Right ventricle myocardium inferior (tissue), 1 donor: Measurements from ENCODE around the gene PLXNC1. TPM values are rescaled to one million over a fixed set of nuclear protein-coding genes. Genes with fewer than 3 reads are reported as not detected.

Experiments used
- ATAC-seq: fragments of 200-7000 bp; cut with Tn5 transposase; one replicate; pipeline ENCODE4 v1.9.1; 2020; ENCODE audit warnings: mild to moderate bottlenecking, moderate library complexity
- DNase-seq: peaks from one replicate; pipeline ENCODE4 v3.0.0; 2021; ENCODE audit errors: missing footprints
- intact Hi-C: fragments of 100-400 bp; cut with DNase I; formaldehyde crosslinking; loops from one replicate; pipeline ENCODE4 v1.11.0; 2022
- total RNA-seq: library from RNA; stranded (reverse); fragmentation: NEBNext Ultra II Directional; extraction: Animal tissue kit (Norgen Biotek cat#: 25700); gene quantifications from one replicate; pipeline ENCODE4 v1.2.1, GENCODE V29; 2021
- donor health status: DM: no; HTN: yes; CAD: no; lungs with severe emphysema.

PLXNC1 gene
- total RNA-seq, 1 donor from 2014 or later: 3.0 TPM

DNA sequence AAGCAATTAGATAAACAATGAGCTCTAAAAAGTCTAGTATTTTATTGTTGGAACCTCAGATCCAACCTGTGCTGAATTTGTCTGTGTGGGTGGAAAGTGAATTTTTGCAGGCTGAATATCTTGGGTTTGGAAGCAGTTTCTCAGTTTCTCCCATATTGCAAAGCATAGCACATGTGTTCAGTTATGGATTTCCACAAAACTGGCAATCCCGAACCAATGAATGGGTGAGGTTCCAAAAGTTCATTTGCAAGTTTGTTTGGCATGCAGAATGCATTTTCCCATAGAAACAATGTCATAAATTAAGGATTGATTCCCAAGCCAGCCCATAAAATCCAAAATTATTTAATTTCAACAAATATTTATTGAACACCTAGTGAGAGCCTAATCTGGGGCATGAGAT lies 43.4 kb downstream of the PLXNC1 start:
- DNase-seq: no peak
- intact Hi-C loops: no loop called here
- no peak for ATAC-seq

DNA sequence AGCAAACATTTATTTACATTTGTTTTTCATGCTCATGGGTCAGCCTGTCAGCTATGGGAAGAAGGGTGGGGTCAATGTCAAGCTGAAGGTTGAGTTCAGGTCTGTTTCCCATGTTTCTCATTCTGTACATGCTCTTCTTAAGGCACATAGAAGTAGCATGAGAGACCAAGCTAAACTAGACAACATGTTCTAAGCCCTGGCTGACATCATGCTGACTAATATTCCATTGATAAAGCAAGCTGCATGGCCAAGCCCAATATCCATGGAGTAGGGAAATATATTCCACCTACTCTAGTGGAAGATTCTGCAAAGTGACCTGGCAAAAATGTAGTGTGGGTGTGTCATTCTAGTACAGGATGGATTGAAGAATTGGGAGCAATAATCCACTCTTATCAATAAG lies 44.1 kb downstream of the PLXNC1 start:
- DNase-seq: no peak
- intact Hi-C loops: no loop called here
- ATAC-seq: no peak

DNA sequence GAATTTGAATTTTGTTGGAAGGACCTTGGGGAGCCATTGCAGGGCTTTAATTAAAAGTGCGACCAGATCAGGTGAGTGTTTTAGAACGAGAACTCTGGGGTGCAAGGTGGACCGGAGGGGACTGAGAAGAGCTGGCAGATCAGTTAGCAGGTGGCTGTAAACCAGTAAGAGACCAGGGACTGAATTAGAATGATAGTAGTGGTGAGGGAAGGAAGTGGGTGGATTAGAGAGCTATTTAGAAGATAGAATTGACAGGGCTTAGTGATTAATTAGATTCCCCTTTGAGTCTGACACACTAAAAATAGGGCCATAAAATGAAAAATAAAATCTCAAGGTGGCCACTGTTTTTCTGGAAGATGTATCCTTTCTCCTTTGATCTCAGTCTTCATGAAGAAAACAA lies 44.8 kb downstream of the PLXNC1 start:
- intact Hi-C loops: no loop called here
- DNase-seq (no peak), ATAC-seq (no peak)

DNA sequence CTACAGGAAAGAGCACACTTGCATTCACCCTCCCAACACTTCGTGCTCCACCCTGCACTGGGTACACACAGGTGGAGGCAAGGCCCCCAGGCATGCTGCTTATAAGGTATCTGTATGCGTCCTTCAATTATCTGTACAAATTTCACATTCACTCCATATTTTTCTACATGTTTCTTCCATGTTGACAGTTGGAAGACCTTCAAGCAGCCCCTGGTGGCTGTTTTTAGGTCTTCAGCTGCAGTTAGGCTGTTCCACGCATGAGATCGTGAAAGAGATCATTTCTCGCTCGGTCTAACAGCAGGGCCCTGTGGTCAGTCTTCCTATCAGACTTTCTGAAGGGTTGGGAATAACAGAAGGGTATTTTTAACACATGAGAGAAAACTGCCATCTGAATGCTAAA lies 47.1 kb downstream of the PLXNC1 start:
- intact Hi-C loops: no loop called here
- ATAC-seq: no peak

DNA sequence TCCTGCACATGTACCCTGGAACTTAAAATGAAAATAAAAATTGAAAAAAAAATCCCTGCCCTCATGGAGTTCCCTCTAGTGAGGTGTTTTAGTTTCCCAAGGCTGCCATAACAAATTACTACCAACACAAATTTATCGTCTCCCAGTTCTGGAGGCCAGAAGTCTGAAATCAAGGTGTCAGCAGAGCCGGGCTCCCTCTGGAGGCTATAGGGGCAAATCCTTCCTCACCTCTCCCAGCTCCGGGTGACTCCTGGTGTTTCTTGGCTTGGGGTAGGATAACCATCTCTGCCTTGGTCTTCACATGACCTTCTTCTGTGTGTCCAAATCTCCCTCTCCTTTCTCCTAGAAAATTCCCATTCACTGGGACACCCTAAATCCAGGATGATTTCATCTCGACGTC lies 50.1 kb downstream of the PLXNC1 start:
- intact Hi-C loops: no loop called here
- ATAC-seq: no peak
- no peak for DNase-seq

More for the DNA sequence above, 47.1 kb downstream of the PLXNC1 start:
- DNase-seq: no peak

DNA sequence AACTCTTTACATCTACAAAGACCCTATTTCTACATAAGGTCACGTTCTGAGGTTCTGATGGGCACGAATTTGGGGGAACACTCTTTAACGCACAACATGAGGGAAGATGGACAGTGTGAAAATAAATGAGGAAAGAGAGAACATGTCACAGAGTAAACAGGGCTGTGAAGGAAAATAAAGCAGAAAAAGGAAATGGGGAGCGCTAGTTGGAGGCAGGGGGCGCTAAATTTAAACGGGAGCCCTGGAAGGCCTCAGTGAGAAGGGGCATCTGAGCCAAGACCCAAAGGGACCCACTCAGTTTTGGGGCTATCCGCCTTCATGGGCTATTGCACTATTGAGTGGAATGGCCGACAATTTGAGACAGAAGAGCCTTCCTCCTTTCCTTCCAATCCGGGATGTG lies 50.5 kb downstream of the PLXNC1 start:
- intact Hi-C loops: no loop called here
- ATAC-seq: no peak
- DNase-seq: no peak

DNA sequence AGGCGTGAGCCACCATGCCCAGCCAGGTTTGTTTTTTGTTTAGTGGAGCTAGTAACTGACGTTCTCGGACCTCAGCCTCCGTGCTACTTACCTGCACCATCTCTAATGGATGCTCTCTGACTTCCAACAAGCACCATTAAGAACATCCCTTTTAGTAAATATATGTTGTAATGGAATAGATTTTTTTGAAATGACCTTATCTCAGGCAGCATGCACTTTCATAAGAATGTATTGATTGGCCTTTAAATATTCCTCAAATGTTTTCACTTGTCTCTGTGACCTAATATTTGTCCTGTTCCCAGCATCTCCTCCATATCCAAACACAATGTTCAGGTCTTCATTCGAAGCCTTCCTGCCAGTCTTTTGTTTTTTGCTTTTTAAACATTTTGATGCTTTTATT lies 51.7 kb downstream of the PLXNC1 start:
- ATAC-seq (no peak), DNase-seq (no peak)
- intact Hi-C loops: no loop called here

DNA sequence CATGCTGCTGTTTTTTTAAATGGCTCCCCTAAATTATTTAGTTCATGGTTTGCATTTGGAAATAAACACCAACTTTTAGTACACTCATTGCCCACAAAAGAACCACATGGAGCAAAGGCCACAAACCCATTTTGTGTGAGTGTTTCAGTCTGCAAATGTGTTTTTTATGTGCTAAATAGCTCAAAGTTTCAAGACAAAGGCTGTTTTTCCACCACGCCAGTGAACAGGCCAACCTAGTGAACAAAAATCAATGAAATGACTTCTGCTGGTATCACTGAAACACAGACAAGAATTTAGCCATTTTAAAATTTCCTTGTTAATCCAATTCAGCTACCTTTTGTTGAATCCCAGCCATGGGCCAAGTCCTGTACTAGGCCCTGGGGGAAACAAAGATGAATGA lies 52.3 kb downstream of the PLXNC1 start:
- intact Hi-C loops: no loop called here
- no peak for ATAC-seq
- DNase-seq: no peak

DNA sequence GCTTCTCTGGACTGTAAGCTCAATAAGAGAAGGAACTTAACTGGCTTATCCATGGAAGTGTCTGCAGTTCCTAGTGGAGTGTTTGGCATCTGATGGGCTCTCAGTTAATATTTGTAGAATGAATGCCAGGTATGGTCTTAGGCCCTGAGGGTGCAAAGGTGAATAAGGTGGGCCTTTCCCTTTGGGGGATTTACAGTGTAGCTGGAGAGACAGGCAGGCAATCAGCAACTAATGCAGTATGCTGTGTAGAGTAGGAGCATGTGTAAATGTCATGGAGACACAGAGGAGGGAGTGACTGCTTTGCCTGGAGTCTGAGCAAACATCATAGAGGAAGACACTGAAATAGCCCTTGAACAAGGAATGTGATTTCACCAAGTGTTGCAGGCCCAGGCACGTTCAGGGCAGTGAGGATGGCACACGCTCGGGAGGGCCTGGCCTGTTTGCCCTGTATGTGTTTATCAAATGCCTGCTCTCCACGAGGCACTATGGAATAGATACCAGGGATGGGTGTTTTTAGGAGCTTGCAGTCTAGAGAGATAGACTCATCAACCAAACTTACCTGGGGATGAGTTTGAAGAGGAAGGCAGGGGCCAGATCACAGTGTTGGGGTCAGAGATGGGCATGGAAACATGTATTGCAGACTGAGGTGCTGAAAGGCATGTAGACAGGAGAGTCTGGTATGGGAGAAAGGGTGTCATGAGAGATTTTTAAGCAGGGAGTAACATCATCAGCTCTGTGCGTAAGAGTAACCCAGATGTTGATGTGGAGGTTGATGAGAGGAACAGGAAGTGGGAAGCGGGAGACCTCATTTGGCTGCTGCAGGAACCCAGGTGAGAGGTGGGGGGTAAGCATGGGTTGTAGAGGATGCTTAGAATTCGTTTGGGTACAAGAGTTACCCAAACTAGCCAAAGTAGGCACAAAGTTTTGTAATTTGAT lies 54.1 kb downstream of the PLXNC1 start:
- intact Hi-C loops: no loop called here
- ATAC-seq: no peak
- DNase-seq: no peak

DNA sequence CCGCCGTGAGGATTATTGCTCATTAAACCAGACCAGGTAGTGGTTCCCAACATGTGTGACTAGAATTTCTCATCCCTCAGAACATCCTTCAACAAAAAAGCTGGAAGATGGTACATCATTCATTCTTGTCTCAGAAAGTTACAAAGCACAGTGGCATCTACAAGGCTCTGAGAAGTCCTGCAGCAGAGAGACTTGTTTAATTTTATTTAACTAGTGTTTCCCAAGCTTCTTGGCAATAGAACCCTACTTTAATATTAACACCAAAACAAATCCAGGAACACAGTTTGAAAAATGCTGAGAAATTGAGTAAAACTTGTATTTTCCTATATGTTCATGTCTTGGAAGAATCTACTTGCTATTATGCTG lies 54.8 kb downstream of the PLXNC1 start:
- ATAC-seq: no peak
- DNase-seq: no peak
- intact Hi-C loops: no loop called here

DNA sequence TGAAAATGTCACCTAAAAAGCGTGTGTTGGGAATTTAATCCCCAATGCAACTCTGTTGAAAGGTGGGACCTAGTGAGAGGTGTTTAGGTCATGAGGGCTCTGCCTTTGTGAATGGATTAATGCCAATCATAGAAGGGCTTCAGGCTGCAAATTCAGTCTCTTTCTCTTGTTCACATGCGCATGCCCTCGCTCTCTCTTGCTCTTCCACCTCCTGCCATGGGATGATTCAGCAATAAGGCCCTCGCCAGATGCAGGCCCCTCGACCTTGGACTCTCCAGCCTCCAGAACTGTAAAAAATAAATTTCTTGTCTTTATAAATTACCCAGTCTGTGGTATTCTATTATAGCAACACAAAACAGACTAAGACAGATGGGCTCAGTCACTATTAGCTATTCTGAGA lies 55.4 kb downstream of the PLXNC1 start:
- no peak for ATAC-seq
- intact Hi-C loops: no loop called here
- DNase-seq: no peak

DNA sequence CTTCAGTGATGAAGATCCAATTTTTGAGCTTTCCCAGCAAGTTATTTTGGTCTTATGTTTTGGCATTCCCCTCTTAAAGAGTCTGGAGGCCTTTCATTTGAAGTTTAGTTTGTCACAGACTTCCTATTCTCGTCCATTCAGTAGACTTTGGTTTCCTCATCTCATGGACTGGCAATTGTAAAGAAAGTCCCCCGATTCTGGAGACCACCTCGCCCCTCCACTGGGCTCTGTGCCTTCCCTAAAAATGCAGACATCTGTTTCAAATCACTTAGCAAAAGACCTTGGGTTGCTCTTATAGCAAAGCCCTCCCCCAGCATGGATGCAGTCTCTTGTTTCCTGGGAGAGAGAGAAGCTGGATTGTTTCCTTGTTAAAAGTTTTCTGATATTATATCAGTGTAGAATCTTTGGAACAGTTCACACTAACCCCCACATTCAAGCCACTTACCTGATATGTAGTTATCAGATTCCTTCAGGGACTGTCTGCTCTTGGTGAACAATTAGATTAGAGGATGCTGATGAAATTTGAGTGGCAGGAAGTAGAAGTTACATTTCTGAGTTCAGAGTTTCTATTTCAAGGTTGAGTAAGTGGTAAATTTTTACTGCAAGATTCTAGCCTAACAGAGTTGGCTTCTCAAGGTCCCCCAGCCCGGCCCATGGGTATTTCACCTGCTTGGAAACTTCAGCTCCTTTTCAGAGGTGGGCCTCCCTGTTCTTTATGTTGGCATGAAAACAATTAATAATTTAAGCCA lies 56.3 kb downstream of the PLXNC1 start:
- intact Hi-C loops: no loop called here
- no peak for ATAC-seq

DNA sequence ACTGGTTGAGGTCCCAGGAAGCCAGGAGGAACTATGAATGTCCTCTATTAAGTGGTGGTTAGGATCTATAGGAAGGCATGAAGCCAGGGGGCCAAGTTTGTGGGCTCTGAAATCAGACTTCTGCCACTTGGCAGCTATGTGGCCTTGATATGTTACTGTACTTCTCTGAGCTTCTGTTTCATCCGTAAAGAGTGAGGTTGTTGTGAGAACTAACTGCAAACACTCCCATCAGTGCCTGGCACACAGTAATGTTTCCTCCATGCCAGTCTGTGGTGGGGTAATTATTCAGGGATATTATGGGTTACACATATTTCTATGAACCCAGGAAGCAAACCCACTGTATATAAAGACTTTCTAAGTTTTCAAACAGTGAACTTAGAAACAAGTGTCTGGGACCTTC lies 57.4 kb downstream of the PLXNC1 start:
- DNase-seq: no peak
- ATAC-seq: no peak
- intact Hi-C loops: no loop called here

More for the DNA sequence above, 56.3 kb downstream of the PLXNC1 start:
- no peak for DNase-seq

DNA sequence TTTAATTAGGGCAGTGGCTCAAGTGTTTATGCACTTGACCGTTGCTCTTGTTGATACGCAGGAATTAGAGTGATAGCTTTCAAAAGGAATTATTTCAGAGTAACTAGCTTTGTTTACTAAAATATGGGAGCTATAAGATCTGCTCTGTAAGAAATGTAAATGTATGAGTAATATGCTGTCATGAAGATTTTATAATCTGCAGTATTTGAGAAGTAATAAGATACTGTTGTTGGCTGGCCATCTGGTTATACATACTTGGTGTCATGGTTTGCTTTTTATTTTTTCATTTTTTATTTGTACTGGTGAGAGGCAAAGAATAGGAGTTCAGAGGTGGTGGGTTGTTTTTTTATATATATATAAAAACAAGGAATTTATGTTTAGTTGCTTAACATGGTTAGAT lies 58.5 kb downstream of the PLXNC1 start:
- ATAC-seq (no peak), DNase-seq (no peak)
- intact Hi-C loops: no loop called here

DNA sequence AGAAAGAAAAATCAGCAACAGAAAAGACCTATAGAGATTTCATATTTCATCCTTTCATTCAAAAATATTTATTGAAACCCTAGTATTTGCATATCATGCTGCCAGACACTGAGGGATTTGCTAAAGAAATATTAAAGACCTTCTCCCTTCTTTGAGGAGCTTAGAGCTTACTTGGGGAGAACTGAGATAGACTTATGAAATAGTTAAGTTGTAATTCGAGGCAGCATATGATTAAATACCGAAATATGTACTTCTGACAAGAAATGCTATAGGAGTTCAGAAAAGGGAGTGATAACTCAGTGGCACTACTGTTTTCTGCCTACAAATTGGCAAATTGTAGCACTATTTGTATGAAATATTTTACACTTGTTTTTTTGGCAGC lies 59.1 kb downstream of the PLXNC1 start:
- intact Hi-C loops: no loop called here
- ATAC-seq: no peak

DNA sequence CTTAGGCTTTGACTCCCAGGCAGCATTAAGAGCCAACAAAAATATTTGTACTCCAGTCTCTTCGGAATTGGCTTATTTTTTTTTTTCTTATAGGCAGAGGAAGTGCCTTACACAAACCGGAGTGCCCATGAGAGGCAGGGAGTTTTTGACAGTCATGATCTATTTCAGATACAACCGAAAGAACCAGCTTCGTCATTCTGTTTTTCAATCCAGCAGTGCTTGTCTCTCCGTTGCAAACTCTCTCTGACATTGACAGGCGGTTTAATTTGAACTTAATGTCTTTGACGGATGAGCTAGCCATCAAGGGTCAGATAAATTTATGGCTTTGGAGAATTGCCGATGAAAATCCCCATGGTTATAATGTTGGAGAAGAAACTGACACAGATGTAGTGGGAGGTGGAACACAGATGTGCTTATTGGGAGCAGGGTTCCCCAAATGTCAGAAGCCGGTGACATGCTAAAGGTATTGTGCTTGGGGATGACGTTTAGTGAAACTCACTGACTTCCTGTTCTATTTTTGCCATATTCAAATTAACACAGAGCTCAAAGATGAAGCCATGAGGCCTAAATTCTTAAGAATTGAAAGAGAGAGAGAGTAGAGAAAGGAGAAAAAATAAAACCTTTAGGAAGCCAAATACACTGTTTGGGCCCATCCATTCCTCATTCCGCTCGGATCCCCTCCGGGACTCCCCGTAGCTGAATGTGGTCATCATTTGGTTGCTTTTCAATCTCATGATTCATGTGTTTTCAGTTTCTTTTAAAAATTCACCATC lies 59.7 kb downstream of the PLXNC1 start:
- intact Hi-C loops: no loop called here
- DNase-seq (no peak), ATAC-seq (peak; percentile 44)

More for the DNA sequence above, 59.1 kb downstream of the PLXNC1 start:
- DNase-seq: no peak

DNA sequence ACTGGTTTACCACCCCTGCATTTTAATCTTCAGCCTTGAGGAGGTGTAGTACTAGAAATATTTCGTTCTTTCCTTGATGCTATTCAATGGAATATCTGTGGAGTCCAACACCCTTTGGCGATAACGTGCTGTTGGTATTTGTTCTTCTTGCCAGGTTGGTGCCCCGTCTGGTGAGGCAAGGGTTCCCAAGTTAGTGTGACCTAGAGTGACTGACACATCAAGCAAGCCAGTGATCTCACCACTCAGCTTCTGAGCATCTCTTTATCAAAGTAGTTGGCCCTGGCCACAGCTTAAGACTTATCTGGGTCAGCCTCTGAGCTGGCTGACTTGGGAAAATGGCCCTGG lies 60.2 kb downstream of the PLXNC1 start:
- DNase-seq (no peak), ATAC-seq (peak; percentile 39)
- intact Hi-C loops: no loop called here

DNA sequence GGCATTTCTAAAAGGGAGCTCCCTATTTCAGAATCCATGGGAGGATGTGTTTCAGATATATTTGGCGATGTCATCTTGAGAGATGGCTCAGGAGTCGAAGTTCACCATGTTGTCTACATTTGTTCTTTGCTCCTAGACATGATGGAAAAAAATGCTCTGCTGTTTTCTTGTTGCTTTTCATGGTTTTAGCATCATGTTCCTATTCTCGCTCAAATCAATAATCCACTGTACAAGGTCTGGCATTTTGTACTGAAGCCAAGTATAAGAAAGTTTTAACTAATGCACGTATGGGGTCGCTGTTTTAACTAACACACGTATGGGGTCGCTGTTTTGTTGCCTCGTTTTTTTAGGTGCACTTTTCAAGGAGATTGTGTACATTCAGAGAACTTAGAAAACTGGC lies 60.9 kb downstream of the PLXNC1 start:
- intact Hi-C loops: no loop called here
- no peak for ATAC-seq

DNA sequence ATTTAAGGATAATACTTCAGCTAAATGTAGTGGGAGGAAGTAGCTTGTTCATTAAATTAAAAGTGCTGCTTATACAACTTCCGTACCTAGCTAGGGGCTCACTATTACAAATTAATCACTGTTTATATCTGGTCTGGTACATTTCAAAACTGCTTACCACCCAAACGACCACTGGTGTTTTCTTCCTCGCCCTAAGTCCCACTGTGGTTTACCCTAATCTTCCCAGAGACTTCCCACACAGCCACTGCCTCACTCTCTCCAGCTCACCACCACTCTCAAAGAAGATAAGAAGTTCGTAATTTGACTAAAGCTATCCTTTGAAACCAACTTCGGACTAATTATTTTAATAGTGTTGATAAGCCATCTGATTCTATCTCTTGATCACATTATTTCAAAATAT lies 62.6 kb downstream of the PLXNC1 start:
- intact Hi-C loops: no loop called here
- no peak for ATAC-seq
- no peak for DNase-seq

More for the DNA sequence above, 60.9 kb downstream of the PLXNC1 start:
- no peak for DNase-seq

DNA sequence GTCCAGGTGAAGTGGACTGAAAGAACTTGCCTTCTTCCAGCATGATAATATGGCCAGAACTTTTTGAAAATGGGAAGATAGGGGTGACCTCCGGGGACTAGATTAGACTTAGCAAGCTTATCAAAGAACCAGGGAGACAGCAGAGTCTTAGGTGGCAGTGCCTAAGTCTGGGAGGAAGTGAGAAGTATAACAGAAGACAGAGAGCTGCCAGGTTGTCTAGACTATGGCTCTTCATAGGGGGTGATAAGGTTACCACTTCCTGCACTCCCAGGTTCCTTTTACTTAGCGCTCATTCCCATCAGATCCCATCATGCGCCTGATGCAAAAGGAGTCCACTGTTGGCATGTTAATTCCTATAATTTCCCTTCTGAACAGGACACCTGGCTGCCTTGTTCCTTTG lies 69.9 kb downstream of the PLXNC1 start:
- DNase-seq (no peak), ATAC-seq (no peak)
- intact Hi-C loops: no loop called here
